Common myeloid progenitor, CD34-positive (primary cell): ENCODE results near the gene SLC1A2.

Source experiments
- CTCF ChIA-PET: fragments of 350-600 bp; sonication (Branson Sonifier 250); formaldehyde crosslinking; loops from one replicate; lab custom pipeline; 2021; ENCODE audit warnings: antibody characterized with exemption; lab: Charles Lee
- POLR2A ChIA-PET: fragments of 350-600 bp; sonication (Branson Sonifier 250); formaldehyde crosslinking; loops from one replicate; lab custom pipeline; 2021; ENCODE audit warnings: antibody characterized with exemption; lab: Charles Lee
- DNase-seq, 3 donors: peaks; one replicate each; pipeline versions ENCODE4 v3.0.0 to v3.0.0-alpha.2; 2013
- H3K27ac ChIP-seq, 2 experiments: 1 replicate in 1 of 2; 2 replicates in 1 of 2; pipeline ENCODE4 v1.7.0; 2013; ENCODE audit warnings: inconsistent platforms in 2 of 2, low read length in 2 of 2, mild to moderate bottlenecking in 2 of 2, low read depth in 1 of 2, moderate library complexity in 1 of 2; ENCODE audit not compliant: severe bottlenecking in 2 of 2, insufficient read depth in 1 of 2, poor library complexity in 1 of 2
- H3K27me3 ChIP-seq, 5 experiments: replicated peaks in 2 of 5; 1 replicate in 3 of 5; 2 replicates in 2 of 5; pipeline versions ENCODE4 v1.6.1 to v1.7.0; 2013; ENCODE audit warnings: low read length in 4 of 5, mild to moderate bottlenecking in 2 of 5, moderate library complexity in 2 of 5, inconsistent platforms in 1 of 5; ENCODE audit not compliant: insufficient read depth in 5 of 5, control insufficient read depth in 4 of 5
- H3K36me3 ChIP-seq, 4 experiments: 1 replicate in 2 of 4; 2 replicates in 2 of 4; pipeline versions ENCODE4 v1.6.1 to v1.7.0; 2013; ENCODE audit warnings: low read length in 3 of 4, control low read depth in 1 of 4, mild to moderate bottlenecking in 1 of 4; ENCODE audit not compliant: control insufficient read depth in 4 of 4, insufficient read depth in 4 of 4
- H3K4me1 ChIP-seq, 4 experiments: 1 replicate in 3 of 4; 2 replicates in 1 of 4; pipeline versions ENCODE4 v1.6.1 to v1.7.1; 2013; ENCODE audit warnings: low read length in 3 of 4, mild to moderate bottlenecking in 3 of 4, control low read depth in 1 of 4, inconsistent platforms in 1 of 4, moderate library complexity in 1 of 4; ENCODE audit not compliant: control insufficient read depth in 4 of 4, insufficient read depth in 4 of 4; ENCODE audit errors: control extremely low read depth in 1 of 4
- H3K4me3 ChIP-seq, 7 experiments: 1 replicate in 4 of 7; 2 replicates in 3 of 7; pipeline versions ENCODE4 v1.5.1 to v1.7.0; 2013; ENCODE audit warnings: mild to moderate bottlenecking in 7 of 7, low read length in 6 of 7, moderate library complexity in 6 of 7, inconsistent platforms in 2 of 7, low read depth in 2 of 7, control low read depth in 1 of 7; ENCODE audit not compliant: insufficient read depth in 4 of 7, control insufficient read depth in 1 of 7; ENCODE audit errors: extremely low read depth in 1 of 7
- H3K9me3 ChIP-seq, 5 experiments: 1 replicate in 4 of 5; 2 replicates in 1 of 5; pipeline versions ENCODE4 v1.6.1 to v1.7.1; 2013; ENCODE audit warnings: low read length in 4 of 5, mild to moderate bottlenecking in 2 of 5, inconsistent platforms in 1 of 5, low read depth in 1 of 5, moderate library complexity in 1 of 5; ENCODE audit not compliant: control insufficient read depth in 4 of 5, insufficient read depth in 2 of 5; ENCODE audit errors: control extremely low read depth in 1 of 5
- WGBS: methylation state at CpG from one replicate; pipeline ENCODE4 v1.1.5; 2013; ENCODE audit not compliant: insufficient coverage; 5-methylcytosine and 5-hydroxymethylcytosine counted together

The SLC1A2 gene

DNA sequence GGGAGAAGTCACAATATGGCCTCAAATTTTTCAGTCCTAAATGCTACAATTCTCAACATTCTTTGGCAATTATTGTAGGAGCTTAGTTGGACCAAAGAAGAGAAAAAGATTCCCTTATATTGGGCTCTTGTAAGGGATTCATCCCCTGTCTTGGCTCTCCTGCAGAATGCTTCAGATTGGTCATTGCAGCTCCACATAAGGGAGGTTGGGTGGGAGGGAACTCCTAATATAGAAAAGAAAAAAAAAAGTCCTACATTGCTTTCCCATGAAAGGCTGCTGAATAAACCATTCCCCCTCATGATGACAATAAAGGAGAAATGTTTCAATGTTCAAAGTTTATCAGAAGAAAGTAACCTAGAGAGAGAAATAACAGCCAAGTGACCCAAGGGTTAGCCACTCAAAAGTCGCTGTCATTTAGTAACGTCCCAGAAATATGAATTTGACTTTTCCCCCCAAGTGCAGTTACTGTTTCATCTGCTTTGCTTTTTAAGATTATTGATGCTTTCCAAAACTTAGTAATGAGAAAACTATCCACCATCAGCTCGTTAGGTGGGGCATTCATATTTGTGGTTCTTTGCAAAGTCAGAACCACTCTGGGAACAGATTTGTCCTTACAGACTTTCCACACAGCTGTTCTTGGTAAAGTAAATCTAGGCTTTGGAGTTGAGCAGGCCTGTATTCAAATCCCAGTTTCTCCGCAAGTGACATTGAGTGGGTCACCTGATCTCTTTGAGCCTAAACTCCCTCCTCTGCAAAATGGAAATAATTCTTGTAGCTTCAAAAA is 5.0 kb upstream of the SLC1A2 start:
- Histone ChIP-seq H3K4me1 (peaks cover 0 to 13% (median 10%) of the 10 kb centered on the region in 4 experiments), H3K4me3 (no peak overlapping the region), H3K27ac (no peak overlapping the region), H3K9me3 (no peaks in the 10 kb centered on the region), H3K27me3 (peaks cover 22 to 87% (median 43%) of the 10 kb centered on the region in 5 experiments), H3K36me3 (no peaks in the 10 kb centered on the region)
- CTCF ChIA-PET = no interaction called here
- POLR2A ChIA-PET = no interaction called here
- DNase-seq = no peak
- 53% methylated on average over 3 of the region's 4 CpGs for WGBS

DNA sequence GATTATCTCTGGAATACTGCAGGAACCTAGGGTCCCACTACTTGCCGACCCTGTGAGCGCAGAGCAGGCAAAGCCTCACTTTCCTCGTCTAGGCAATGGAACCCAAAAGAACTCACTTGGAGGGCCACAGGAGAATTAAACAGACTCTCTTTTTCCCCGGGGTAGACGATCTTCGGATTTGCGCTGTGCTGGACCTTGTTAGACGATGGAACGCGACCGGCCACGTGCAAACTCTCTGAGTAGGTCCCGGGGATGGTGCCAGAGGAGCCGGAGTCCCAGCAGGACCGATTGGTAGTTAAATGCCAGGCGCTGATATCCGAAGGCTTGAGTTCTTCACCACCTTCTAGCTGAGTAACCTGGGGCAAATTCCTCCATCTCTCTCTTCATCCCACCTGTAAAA is 1.0 kb upstream of the SLC1A2 start:
- POLR2A ChIA-PET = no interaction called here
- H3K27ac ChIP-seq = no peak overlapping the region
- no peaks in the 10 kb centered on the region for H3K36me3 ChIP-seq
- H3K27me3 ChIP-seq = peaks cover 36 to 99% (median 63%) of the 10 kb centered on the region in 5 experiments
- CTCF ChIA-PET = interaction anchor here (1.1 kb wide), 1 partner anchor 10 kb away, joined by 4 read pairs; no protein-coding TSS in a partner anchor
- H3K4me1 ChIP-seq = peaks cover 0 to 26% (median 22%) of the 10 kb centered on the region in 4 experiments
- 2% methylated on average over 13 of the region's 17 CpGs for WGBS
- H3K4me3 ChIP-seq = peak overlapping the region in 5 of 7 experiments; percentile 13 to 70 (median 46)
- H3K9me3 ChIP-seq = no peaks in the 10 kb centered on the region
- DNase-seq = no peak

DNA sequence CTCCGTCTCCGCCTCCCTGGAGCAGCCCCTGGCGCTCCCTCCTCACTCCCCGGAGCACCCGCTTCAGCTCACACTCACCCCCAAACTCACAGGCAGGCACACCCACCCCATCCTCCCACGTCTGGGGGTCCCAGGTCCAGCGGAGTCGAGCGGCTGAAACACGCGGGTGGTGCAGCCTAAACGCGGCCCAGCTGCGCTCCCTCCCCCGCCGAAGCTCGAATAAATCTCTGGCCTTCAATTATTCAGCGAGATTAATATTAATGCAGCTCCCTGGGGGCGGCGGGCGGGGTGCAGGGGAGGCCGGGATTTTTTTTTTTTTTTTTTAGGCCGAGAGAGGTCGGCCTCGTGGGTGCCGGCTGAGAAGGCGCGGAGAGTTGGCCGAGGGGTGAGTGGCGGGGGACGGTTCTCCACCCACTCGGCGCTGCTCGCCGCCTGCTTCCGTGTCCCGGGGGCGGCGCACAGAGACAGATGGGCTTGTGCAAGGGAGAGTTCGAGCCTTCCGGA is 524 bp upstream of the SLC1A2 start:
- peak in 2 of 3 donors; percentile 19 to 38 for DNase-seq
- WGBS = under 1% methylated on average over 21 of the region's 41 CpGs
- POLR2A ChIA-PET = no interaction called here
- CTCF ChIA-PET = interaction anchor here (1.1 kb wide), 2 partner anchors 11 to 905 kb away, joined by 4 read pairs; no protein-coding TSS in a partner anchor
- Histone ChIP-seq H3K4me3 (peak overlapping the region in 6 of 7 experiments; percentile 13 to 70 (median 44)), H3K9me3 (no peaks in the 10 kb centered on the region), H3K27ac (no peak overlapping the region), H3K27me3 (peaks cover 38 to 99% (median 68%) of the 10 kb centered on the region in 5 experiments), H3K36me3 (no peaks in the 10 kb centered on the region), H3K4me1 (peaks cover 0 to 26% (median 22%) of the 10 kb centered on the region in 4 experiments)

DNA sequence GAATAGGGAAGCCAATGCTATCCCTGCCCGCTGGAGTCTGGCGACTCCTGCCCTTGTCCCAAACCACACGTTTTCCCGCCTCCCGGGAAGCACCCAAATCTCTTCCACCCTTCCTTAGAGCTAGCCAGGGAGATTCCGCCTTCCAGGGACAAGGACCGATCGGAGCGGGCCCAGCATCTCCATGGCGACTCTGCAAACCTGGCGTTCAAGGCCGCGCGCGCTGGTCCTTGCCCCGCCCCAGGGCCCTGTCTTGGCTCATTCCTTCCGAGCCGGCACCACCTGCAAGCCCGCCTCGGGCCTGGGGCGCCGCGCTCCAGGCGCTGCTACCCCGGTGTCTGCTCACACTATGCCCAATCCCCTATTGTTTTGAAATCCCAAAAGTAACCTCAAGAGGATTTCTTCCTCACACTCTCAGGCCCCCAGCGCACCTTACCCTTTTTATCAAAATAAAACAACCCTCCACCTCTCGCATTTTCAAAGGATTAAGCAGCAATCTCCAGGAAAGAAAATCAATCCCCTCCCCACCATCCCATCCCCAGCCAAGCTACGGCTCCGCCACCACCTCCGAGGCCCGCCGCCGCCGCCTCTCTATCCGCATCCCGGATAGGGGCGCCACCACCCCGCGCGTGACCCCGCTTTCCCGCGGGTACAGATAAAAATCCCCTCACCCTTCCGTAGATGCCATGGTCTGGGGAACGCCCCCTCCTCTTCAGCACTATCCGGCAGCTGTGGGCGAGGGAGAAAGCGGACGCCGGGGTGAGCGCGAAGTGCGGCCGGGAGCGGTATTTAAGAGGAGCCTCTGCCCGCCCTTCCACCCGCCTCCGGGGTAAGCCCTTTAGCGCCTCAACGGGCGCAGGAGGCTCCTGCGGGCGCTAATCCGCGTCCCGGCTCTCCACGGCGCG is 825 bp downstream of the SLC1A2 start:
- 2% methylated on average over 53 of the region's 69 CpGs for WGBS
- Histone ChIP-seq H3K9me3 (no peaks in the 10 kb centered on the region), H3K4me3 (peak overlapping the region; percentile 34 to 70 (median 52)), H3K27me3 (peaks cover 32 to 98% (median 65%) of the 10 kb centered on the region in 5 experiments), H3K4me1 (peaks cover 0 to 26% (median 22%) of the 10 kb centered on the region in 4 experiments), H3K36me3 (no peaks in the 10 kb centered on the region), H3K27ac (no peak overlapping the region)
- ChIA-PET POLR2A (no interaction called here), CTCF (interaction anchor here (1.1 to 1.3 kb wide), 2 partner anchors 8 to 904 kb away, joined by 3 to 4 read pairs; no protein-coding TSS in a partner anchor)
- DNase-seq = peak in 2 of 3 donors; percentile 21 to 54

DNA sequence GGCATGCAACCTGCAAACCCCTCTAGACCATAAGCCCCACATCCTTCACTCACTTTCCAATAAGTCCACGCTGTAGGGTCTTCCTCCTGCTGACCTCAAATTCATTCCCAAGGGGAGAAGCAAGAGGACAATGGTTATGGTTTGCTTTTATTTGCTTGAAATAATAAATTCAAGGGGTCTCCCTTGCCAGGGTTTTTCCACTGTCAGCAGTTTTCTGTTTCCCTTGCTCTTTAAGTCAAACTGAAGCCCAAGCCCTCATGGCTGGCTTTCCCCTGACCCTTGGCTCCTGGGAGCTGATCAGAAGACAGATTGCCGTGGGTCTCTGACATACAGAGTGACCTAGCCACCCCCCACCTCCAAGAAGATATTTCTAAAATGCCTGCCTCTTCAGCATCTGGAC is 3.9 kb downstream of the SLC1A2 start:
- ChIA-PET POLR2A (no interaction called here), CTCF (interaction anchor here (0.8 to 1.7 kb wide), 2 partner anchors 10 to 15 kb away, joined by 3 to 5 read pairs; no protein-coding TSS in a partner anchor)
- H3K27ac ChIP-seq = no peak overlapping the region
- no peak overlapping the region for H3K4me3 ChIP-seq
- H3K9me3 ChIP-seq = no peaks in the 10 kb centered on the region
- H3K4me1 ChIP-seq = peaks cover 0 to 25% (median 21%) of the 10 kb centered on the region in 4 experiments
- H3K27me3 ChIP-seq = peaks cover 25 to 73% (median 44%) of the 10 kb centered on the region in 5 experiments
- DNase-seq = no peak
- WGBS = no CpG with 5 or more reads among the region's 2 CpGs
- no peaks in the 10 kb centered on the region for H3K36me3 ChIP-seq

DNA sequence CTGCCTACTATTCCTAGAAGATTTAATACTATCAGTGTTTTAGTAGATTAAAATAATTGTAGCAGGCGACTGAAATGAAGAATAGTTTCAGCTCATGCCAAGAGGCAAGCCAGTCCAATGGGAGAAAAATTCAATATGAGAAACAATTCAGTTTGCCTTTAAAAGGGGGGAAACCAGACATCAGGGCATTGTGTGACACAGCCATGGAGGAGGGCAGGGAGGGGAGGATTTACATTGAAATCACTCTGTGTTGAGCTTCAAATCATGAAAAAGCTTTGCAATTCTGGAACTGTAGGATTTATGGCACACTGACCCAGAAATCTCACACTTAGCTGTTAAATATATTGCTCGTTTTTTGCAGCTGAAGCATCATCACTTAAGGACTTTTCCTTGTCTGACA is 4.6 kb downstream of the SLC1A2 start:
- peaks cover 25 to 65% (median 38%) of the 10 kb centered on the region in 5 experiments for H3K27me3 ChIP-seq
- H3K4me3 ChIP-seq = no peak overlapping the region
- DNase-seq = no peak
- no peak overlapping the region for H3K27ac ChIP-seq
- CTCF ChIA-PET = interaction anchor here (0.8 to 1.7 kb wide), 3 partner anchors 8 to 15 kb away, joined by 3 to 6 read pairs (median 5); no protein-coding TSS in a partner anchor
- POLR2A ChIA-PET = no interaction called here
- H3K36me3 ChIP-seq = no peaks in the 10 kb centered on the region
- 100% methylated on average over 1 of the region's 2 CpGs for WGBS
- peaks cover 0 to 18% (median 16%) of the 10 kb centered on the region in 4 experiments for H3K4me1 ChIP-seq
- H3K9me3 ChIP-seq = no peaks in the 10 kb centered on the region
